PC-9 (cell line): ENCODE results near the gene PUM2.

Experiments used
- CTCF ChIP-seq: fragments of 200-600 bp; sonication (generic); conservative IDR thresholded peaks from 2 replicates; pipeline ENCODE4 v1.6.1; 2017; ENCODE audit warnings: mixed run types, antibody characterized with exemption, mild to moderate bottlenecking, moderate library complexity
- EZH2 ChIP-seq: fragments of 200-600 bp; sonication (generic); IDR thresholded peaks from 2 replicates; pipeline ENCODE4 v1.8.0; 2017; ENCODE audit warnings: antibody characterized with exemption, low read depth

DNA sequence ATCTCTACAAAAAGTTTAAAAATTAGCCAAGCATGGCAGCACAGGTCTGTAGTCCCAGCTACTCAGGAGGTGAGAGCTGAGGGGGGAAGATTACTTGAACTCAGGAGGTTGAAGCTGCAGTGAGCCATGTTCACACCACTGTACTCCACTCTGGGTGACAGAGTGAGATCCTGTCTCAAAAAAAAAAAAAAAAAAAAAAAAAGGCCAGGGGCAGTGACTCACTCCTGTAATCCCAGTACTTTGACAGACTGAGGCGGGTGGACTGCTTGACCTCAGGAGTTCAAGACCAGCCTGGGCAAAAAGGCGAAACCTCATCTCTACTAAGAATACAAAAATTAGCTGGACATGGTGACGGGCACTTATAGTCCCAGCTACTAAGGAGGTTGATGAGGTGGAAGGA, 37.0 kb downstream of the PUM2 start:
- no peak for TF ChIP-seq CTCF
- no peak for TF ChIP-seq EZH2
